ENCODE results near the gene SYTL3. TPM values are rescaled to one million over a fixed set of nuclear protein-coding genes. Genes with fewer than 3 reads are reported as not detected.

SYTL3 gene
- polyA plus RNA-seq, 1 of the 3 experiments (the other 2 are of a cell fraction), result 2.3 TPM

- H3K36me3 ChIP-seq (replicated peaks in 1 of 2; ENCODE audit: control insufficient read depth in 1 of 2, insufficient read depth in 2 of 2, low read length in 1 of 2), result no peaks in the 10 kb centered on the region
- POLR2A ChIA-PET, result no interaction called here
These were observed 22.9 kb downstream of the SYTL3 start for GRCh38 chr6:158672726-158673125.

More at GRCh38 chr6:158672726-158673125, 22.9 kb downstream of the SYTL3 start:
- H3K4me1 ChIP-seq (ENCODE audit: control insufficient read depth in 1 of 2, insufficient read depth in 2 of 2, low read depth in 1 of 2, low read length in 1 of 2), result peaks cover 0 to 3% of the 10 kb centered on the region in 2 experiments; a peak in 1 of 4 replicates
- DNase-seq, result no peak
- H2AFZ ChIP-seq (ENCODE audit: low read depth), result no peak overlapping the region
- 98% methylated on average over 4 of the region's 6 CpGs for WGBS (ENCODE audit: low lambda C conversion rate)
- CTCF ChIA-PET, result interaction anchor here (2.5 kb wide), 1 partner anchor 452 kb away, joined by 8 read pairs; no protein-coding TSS in a partner anchor
- H3K27me3 ChIP-seq (ENCODE audit: insufficient read depth), result no peaks in the 10 kb centered on the region
- H3F3A ChIP-seq (replicated peaks; ENCODE audit: insufficient read depth), result peaks cover 4% of the 10 kb centered on the region
- H3K4me3 ChIP-seq (ENCODE audit: low read depth in 2 of 2, low read length in 1 of 2), result no peak overlapping the region
- H3K27ac ChIP-seq (ENCODE audit: low read depth in 2 of 2, low read length in 1 of 2), result no peak overlapping the region
- TF ChIP-seq CTCF (IDR thresholded peaks at IDR 0.05) (no peak), NRF1 (IDR thresholded peaks at IDR 0.05; ENCODE audit: low read depth, low read length) (no peak), SIN3A (IDR thresholded peaks at IDR 0.05; ENCODE audit: borderline replicate concordance, low read depth, low read length) (no peak), GATA2 (CRISPR knock-in tag; IDR thresholded peaks at IDR 0.05) (no peak), ELF1 (IDR thresholded peaks at IDR 0.05) (no peak), TCF12 (IDR thresholded peaks at IDR 0.05) (no peak), ZBTB33 (IDR thresholded peaks at IDR 0.05; ENCODE audit: borderline replicate concordance, low read depth) (no peak), NFIC (IDR thresholded peaks at IDR 0.05; ENCODE audit: borderline replicate concordance) (no peak), IRF3 (IDR thresholded peaks at IDR 0.05; ENCODE audit: low read depth, low read length) (no peak), USF2 (IDR thresholded peaks at IDR 0.05; ENCODE audit: borderline replicate concordance, low read depth, low read length) (no peak), EZH2phosphoT487 (IDR thresholded peaks at IDR 0.05; ENCODE audit: borderline replicate concordance, low read depth) (no peak), YY1 (IDR thresholded peaks at IDR 0.05; ENCODE audit: low read depth) (no peak), FOXM1 (IDR thresholded peaks at IDR 0.05; ENCODE audit: low read depth) (no peak), FOXJ3 (CRISPR knock-in tag; IDR thresholded peaks at IDR 0.05) (no peak), EP300 (IDR thresholded peaks at IDR 0.05; ENCODE audit: borderline replicate concordance in 1 of 2, low read depth in 1 of 2, low read length in 1 of 2) (no peak), RFX5 (IDR thresholded peaks at IDR 0.05; ENCODE audit: low read length) (no peak)
- H3K9ac ChIP-seq, result no peak overlapping the region
- H4K20me1 ChIP-seq (ENCODE audit: insufficient read depth), result no peaks in the 10 kb centered on the region
- H3K79me2 ChIP-seq (ENCODE audit: insufficient read depth), result no peaks in the 10 kb centered on the region
- no peaks in the 10 kb centered on the region for H3K9me3 ChIP-seq
- H3K4me2 ChIP-seq, result no peak overlapping the region
- no peaks in the 10 kb centered on the region for H3K9me2 ChIP-seq
